Suppressor macrophage treated with lipopolysaccharide for 4 hours (primary cell): ENCODE results near the gene ABCG1.

ENCODE experiments used
- DNase-seq: peaks from one replicate; pipeline ENCODE4 v3.0.0-alpha.2; 2020

Gene ABCG1

GRCh38 chr21:42233067-42233961 is 14.4 kb downstream of the ABCG1 start:
- DNase-seq = peak; percentile 86

- DNase-seq = no peak
Measured at GRCh38 chr21:42234041-42234440, 15.1 kb downstream of the ABCG1 start.

- DNase-seq = peak; percentile 74
Measured at GRCh38 chr21:42234464-42235241, 15.7 kb downstream of the ABCG1 start.

- DNase-seq = no peak
Measured at GRCh38 chr21:42235593-42235992, 16.7 kb downstream of the ABCG1 start.

GRCh38 chr21:42236014-42236413 is 17.1 kb downstream of the ABCG1 start:
- no peak for DNase-seq

- no peak for DNase-seq
Measured at GRCh38 chr21:42236693-42237092, 17.8 kb downstream of the ABCG1 start.

- no peak for DNase-seq
Measured at GRCh38 chr21:42237161-42237560, 18.2 kb downstream of the ABCG1 start.

GRCh38 chr21:42237577-42237976 is 18.6 kb downstream of the ABCG1 start:
- DNase-seq = no peak

- DNase-seq = peak; percentile 76
Measured at GRCh38 chr21:42238185-42238934, 19.4 kb downstream of the ABCG1 start.

- no peak for DNase-seq
Measured at GRCh38 chr21:42239556-42239955, 20.6 kb downstream of the ABCG1 start.

- DNase-seq = no peak
Measured at GRCh38 chr21:42239973-42240372, 21.0 kb downstream of the ABCG1 start.

GRCh38 chr21:42242611-42243010 is 23.7 kb downstream of the ABCG1 start:
- DNase-seq = no peak

GRCh38 chr21:42243026-42243425 is 24.1 kb downstream of the ABCG1 start:
- DNase-seq = no peak

GRCh38 chr21:42245331-42246193 is 26.6 kb downstream of the ABCG1 start:
- DNase-seq = no peak

- DNase-seq = no peak
Measured at GRCh38 chr21:42247716-42248115, 28.8 kb downstream of the ABCG1 start.

- DNase-seq = no peak
Measured at GRCh38 chr21:42248241-42248640, 29.3 kb downstream of the ABCG1 start.

- DNase-seq = peak; percentile 84
Measured at GRCh38 chr21:42248783-42249597, 30.1 kb downstream of the ABCG1 start.

GRCh38 chr21:42250422-42251403 is 31.8 kb downstream of the ABCG1 start:
- DNase-seq = no peak

- DNase-seq = no peak
Measured at GRCh38 chr21:42251654-42252324, 32.8 kb downstream of the ABCG1 start.

- no peak for DNase-seq
Measured at GRCh38 chr21:42252325-42252654, 33.4 kb downstream of the ABCG1 start.
